HPDE6-E6E7 (cell line): ENCODE measurements around the gene ST3GAL3.

Experiments
- DNase-seq: peaks from one replicate; pipeline ENCODE4 v3.0.0; 2011; ENCODE audit warnings: missing footprints; ENCODE audit errors: extremely low spot score

ST3GAL3 gene

DNA sequence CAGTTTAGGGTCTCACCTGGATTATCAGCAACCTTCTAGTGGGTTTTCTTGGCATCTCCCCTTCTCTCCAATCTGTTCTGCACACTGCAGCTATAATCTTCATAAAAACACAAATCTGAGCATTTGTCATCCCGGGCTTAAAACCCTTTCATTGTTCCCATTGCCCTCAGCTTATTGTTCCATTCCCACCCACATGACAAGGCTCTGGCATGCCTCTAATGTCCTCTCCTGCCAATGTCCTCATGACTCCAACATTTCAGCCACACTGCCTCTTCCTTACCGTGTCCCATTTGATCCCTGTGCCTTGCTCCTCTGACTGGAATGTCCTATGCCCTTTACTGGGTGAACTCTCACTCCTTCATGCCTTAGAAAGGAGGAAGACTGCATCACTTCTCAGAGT is 255.0 kb downstream of the ST3GAL3 start:
- DNase-seq = no peak

DNA sequence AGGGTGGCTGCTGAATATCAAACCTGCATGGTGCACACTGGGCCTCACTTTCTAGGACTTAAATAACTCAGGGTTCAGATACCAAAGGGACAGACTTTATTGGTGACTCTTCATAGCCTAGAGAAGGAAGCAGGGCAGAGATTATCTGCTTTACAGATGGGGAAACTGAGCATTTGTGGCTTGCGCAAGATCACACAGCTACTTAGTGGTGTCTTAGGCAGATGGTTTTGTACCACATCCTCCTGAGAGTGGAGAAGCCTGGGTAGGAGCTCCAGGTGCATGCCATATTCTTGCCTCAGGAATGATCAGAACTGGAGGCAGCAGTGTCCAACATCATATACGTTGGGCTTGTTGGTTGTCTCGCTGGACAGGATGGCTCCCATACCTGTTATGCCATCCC is 255.7 kb downstream of the ST3GAL3 start:
- no peak for DNase-seq

DNA sequence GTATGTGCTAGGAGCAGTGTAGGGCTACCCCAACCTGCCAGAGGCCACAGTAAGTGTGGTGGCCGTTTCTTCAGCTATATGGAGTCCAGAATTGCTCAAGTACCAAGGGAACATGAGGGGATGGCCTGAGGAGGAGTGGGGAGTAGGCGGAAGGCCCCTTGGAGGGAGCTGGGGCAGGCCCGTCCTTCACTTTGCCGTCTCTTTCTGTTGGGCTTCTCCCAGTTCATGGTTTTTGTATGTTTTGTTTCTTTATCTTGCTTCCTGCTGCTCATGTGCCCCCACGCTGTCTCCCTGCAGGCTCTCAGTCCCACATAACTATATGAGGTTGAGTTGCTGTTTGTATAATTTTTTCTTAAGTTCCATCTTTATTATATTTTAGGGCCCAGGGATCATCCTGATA is 256.6 kb downstream of the ST3GAL3 start:
- DNase-seq = no peak

DNA sequence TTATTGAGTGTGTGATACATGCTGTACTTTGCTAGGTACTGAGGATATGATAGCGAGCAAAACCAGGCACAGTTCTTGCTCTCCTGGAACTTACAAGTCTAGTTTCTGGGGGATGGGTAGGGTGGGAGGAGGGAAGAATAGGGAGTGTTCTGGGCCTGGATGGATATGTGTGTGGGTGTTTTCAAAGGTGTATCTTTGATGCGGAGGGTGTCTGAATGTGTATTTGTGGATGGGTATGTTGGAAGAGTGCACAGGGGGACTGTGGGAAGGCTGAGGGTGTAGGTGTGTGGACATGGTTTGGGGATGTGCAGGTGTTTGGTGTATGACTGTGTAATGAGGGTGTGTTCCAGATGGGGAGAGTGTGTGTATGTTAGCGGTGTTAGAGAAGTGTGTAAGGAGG is 258.0 kb downstream of the ST3GAL3 start:
- DNase-seq = no peak

DNA sequence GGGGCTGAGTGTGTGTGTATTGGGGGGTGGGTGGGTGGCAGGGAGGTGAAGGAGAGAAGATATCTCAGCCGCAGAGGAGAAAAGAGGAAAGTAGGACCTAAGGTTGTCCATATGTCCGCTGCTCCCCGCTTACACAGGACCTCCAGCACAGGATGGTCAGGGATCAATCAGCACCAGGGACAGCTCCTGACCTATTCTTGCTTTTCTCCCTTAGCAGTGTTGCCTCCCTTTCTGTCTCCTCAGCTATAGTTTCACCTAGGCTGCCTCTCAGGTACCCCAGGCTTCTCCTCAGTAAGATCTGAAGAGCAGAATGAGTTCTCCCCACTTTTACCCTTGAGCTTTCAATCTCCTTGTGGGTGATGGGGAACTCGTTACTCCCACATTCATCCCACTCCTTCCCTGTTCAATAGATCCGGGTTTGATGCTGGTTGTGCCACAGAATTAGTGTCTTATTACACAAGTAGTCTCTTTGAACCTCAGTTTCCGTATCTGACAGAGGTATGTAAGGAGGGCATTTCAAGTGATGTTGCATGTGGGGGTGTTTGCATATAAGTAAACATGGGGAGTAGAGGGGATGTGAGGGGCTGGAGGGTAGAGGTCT is 261.1 kb downstream of the ST3GAL3 start:
- no peak for DNase-seq

DNA sequence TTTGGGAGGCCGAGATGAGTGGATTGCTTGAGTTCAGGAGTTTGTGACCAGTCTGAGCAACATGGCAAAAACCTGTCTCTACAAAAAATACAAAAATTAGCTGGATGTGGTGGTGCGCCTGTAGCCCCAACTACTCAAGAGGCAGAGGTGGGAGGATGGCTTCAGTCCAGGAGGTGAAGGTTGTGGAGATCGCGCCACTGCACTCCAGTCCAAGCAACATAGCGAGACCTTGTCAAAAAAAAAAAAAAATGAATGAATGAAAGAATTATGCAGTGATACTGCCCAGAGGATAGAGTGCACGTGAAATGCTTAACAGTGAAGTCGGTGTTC is 262.0 kb downstream of the ST3GAL3 start:
- DNase-seq = no peak

DNA sequence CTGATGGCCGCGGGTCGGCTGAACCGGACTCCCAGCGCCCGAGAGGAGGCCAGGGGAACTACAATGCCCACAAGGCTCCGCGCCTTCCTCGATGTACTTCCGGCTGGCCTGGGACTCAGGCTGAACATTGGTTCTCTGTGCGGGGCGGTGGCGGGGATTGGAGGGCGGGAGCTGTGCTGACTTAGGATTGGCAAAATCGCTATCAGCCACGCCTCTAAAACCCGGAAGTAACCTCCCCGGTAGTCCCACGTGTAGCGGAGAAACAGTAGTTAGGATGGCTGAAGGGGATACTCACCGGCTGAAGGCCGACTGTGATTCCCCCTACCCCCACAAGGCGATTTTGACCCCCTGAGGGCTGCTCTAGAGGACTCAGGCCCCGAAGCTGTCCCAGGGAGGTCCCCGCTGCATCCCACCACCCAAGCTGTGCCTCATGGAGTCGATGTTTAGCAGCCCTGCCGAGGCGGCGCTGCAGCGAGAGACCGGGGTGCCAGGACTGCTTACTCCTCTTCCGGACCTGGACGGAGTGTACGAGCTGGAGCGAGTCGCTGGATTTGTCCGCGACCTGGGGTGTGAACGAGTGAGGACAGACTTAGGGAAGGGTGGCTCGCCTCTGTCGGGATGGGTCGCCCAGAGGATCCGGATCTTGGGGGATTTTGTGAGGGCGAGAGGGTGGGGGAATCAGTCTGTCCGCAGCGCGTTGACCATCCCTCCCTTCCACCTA is 262.6 kb downstream of the ST3GAL3 start, which contains the start of gene DPH2:
Gene DPH2, plus strand, starts transcription at position 265 of the 721 bp plus-strand sequence. Its CDS starts 166 bp downstream, at position 431.
- DNase-seq = peak; percentile 98

DNA sequence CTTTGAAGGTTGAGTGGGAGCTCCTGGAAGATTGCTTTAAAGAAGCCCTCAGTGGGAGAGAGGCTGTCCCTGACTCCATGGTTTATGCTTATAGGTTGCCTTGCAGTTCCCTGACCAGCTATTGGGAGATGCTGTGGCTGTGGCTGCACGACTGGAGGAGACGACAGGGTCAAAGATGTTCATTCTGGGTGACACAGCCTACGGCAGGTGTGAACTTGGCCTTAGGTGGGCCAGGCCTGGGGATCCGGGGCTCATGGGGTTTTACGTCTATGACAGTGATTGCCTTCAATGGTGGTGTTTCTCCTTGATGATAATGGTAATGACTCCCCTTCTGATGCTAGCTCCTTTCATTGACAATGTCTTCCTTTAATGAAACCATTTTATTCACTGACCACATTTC is 263.2 kb downstream of the ST3GAL3 start:
- DNase-seq = no peak

DNA sequence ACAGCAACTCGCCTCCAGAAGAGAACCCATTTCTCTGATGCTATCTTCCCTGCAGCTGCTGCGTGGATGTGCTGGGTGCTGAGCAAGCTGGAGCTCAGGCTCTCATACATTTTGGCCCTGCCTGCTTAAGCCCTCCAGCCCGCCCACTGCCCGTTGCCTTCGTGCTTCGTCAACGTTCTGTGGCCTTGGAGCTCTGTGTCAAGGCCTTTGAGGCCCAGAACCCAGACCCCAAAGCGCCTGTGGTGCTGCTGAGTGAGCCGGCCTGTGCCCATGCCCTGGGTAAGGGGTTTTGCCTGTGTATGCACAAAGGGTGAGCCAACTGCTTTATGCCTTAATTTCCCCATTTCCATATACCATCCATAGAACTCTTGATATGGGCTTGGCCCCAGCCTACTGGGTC is 263.6 kb downstream of the ST3GAL3 start:
- DNase-seq = no peak

DNA sequence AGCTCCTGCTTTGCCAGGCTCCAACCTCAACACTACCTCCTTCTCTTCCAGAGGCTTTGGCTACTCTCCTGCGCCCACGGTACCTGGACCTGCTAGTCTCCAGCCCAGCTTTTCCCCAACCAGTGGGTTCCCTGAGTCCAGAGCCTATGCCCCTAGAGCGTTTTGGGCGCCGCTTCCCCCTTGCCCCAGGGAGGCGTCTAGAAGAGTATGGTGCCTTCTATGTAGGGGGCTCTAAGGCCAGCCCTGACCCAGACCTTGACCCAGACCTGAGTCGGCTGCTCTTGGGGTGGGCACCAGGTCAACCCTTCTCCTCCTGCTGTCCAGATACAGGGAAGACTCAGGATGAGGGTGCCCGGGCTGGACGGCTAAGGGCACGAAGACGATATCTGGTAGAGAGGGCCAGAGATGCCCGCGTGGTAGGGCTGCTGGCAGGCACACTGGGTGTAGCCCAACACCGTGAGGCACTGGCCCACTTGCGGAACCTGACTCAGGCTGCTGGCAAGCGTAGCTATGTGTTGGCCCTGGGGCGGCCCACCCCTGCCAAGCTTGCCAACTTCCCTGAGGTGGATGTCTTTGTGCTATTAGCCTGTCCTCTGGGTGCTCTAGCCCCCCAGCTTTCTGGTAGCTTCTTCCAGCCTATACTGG is 264.1 kb downstream of the ST3GAL3 start:
- DNase-seq = no peak

DNA sequence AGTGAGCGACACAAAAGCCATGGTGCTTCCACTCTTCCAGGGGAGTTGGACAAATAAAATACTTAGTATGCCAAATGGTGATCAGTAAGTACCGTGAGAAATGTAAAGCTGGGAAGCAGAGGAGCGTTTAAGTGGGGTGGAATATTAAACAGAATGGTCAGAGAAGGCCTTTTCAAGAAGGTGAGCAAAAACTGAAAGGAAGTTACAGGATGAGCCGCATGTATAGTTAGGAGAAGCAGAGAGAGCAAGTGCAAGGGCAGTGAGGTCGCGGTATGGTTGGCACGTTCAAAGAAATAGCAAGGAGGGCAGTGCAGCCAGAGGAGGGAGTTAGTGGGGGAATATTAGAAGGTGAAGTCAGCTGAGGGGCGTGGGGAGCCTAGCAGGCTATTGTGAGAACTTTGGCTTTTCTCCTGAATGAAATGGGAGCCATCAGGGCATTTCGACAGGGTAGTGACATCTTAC is 266.7 kb downstream of the ST3GAL3 start:
- DNase-seq = no peak

DNA sequence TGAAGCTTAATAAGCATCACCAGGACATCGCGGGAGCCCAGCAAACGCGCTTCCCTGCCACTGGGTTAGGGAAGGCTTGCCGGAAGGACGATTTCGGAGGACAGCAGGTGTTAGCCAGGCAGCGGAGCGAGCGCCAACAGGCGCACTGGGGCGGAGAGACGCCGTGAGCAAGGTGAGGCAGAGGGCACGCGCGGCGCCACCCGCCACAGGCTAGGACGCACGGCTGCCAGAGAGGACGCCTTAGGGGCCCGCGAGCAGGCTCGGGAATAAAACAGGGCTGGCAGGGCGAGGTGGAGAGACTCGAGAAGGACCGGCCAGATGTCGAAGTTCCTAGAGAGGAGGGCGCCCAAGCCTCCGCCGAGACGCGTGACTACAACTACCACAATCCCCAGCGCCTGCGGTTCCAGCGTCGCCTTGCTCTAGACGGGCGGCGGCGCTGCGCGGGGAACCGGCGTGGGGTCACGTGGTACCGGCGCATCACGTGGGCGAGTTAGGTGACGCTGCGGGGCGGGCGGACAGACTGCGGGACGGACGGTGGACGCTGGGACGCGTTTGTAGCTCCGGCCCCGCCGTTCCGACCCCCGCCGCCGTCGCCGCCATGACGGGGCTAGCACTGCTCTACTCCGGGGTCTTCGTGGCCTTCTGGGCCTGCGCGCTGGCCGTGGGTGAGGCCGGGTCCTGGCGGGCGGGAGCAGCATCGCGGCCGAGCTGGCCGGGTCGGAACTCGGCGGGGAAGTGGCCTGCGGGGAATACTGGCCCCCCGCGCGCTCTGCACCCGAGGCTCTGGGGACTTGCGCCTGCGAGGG is 267.3 kb downstream of the ST3GAL3 start, which contains the start of gene ATP6V0B:
Gene ATP6V0B, plus strand, starts transcription at position 518 of the 806 bp plus-strand sequence. Its CDS starts 81 bp downstream, at position 599.
- peak; percentile 90 for DNase-seq

DNA sequence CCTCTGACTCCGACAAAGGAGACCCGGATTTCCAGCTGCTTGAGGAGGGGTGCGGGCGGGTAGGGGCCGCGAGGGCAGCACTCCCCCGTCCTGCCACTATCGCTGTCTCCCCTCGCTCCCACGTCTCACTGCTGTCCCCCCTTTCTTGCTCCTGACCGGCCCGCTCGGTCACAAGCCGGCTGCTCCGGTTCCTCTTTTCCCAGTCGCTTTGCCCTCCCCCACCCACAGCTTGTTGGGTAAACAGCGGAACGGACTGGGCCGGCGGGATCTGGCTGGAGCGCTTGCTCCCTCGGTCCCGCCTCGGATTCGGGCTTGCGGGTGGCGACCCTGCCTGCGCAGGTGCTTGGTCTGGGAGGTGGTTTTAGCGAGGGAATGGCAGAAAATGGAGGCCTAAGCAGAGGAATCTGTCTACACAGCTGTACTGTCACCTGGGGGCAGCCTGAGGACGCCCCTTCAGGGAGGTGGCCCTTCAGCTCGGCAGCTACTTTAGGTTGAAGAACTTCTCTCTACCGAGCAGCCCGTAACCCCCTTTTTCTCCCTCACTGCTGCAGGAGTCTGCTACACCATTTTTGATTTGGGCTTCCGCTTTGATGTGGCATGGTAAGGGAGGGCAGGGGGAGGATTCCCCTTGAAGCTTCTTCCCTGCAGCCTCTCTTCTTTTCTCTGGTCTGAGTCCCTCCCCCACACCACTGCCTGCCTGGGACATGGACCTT is 268.1 kb downstream of the ST3GAL3 start:
- DNase-seq = no peak

DNA sequence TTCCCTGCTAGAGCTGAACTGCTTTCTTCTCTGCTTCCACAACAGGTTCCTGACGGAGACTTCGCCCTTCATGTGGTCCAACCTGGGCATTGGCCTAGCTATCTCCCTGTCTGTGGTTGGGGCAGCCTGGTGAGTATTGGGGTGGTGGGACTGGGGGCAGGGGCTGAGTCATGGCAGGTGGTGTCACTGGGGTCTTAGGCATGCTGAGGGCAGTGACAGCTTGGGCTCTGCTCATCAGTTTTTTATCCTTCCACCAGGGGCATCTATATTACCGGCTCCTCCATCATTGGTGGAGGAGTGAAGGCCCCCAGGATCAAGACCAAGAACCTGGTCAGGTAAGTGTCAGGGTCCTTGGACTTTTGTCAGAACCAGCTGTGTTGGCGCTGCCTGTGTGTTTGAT is 268.7 kb downstream of the ST3GAL3 start:
- no peak for DNase-seq

DNA sequence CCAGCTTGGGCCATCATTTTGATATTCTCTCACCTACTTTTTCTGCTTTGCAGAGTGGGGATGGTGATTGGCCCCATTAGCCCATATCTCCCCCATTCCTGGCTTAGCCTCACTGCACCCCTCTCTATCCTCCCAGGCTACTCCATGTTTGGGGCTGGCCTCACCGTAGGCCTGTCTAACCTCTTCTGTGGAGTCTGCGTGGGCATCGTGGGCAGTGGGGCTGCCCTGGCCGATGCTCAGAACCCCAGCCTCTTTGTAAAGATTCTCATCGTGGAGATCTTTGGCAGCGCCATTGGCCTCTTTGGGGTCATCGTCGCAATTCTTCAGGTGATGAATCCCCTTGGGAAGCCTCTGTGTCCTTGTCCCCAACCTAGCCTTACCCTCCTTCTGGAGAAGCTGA is 269.6 kb downstream of the ST3GAL3 start:
- DNase-seq = no peak

DNA sequence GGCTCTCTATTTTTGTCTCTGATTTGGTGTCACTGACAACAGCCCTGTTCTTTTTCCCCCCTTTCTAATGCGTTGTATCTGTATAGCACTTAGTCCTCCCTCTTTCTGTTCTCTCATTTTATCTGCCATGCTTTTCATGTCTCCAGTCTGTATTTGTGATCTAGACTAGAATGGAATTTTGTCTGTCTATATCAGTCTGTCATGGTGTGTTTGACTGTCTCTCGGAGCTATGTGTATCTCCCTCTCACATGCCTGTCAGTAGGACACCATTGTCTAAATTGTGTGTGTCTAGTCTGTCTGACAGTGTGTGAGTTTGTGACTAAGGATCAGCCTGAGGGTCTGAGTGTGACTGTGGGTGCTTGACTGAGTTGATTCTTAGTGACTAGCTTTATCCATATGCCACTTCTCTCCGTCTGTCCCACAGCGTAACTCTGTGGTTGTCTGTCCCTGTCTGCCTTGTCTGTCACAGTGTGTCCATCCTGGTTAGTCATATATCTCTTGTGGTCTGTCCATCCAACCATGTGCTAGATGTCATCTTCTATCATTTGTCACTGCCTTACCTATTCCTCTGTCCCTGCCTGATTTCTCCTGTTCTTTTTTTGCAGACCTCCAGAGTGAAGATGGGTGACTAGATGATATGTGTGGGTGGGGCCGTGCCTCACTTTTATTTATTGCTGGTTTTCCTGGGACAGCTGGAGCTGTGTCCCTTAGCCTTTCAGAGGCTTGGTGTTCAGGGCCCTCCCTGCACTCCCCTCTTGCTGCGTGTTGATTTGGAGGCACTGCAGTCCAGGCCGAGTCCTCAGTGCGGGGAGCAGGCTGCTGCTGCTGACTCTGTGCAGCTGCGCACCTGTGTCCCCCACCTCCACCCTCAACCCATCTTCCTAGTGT is 270.3 kb downstream of the ST3GAL3 start:
- DNase-seq = no peak

DNA sequence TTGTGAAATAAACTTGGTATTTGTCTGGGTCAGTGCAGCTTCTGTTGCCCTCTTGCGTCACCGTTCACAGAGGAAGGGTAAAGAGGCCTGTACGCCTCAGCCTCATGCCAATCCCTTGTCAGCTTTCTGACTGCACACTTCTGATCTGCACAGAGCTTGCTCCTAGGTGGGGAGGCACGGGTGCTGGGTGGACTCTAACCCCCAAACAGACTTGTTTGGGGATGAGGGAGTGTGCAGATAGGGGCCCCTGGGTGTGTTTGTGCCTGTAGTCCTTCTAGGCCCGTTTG is 270.9 kb downstream of the ST3GAL3 start:
- DNase-seq = no peak

DNA sequence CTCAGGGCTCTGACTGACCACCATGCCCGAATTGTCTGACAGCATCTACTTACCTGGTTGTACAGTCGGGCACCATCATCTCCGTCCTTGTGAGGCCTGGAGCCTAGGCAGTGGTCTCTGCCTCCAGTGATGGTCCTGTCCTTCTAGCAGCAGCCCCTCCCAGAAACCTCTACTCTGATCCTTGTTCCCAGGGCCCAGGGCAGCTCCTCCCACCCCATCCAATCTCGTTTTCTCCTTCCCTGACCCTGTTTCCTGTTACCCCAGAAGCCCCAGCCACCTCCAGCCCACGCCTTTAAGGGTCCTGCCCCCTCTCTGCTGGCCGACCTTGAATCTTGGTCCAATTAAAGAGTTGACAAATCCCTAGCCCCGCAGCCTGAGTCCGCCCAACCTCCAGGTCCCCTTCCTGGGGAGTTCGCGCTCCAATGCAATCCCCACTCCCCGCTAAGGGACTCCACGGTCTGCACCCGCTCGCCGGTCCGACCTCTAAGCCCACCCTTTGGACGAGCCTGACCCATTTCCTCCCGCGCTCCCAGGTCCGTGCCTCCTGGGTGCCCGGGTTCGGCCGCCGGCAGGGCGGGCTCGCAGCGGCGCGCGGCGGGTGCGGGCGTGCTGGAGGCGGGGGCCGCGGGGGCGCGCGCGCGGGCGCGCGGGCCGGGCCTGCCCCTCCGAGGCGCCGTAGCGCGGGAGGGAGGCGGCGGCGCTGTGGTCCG is 271.4 kb downstream of the ST3GAL3 start, which contains the start of gene B4GALT2:
Gene B4GALT2, plus strand, starts transcription at position 660 of the 710 bp plus-strand sequence. CDS start 1,951 bp downstream, outside the sequence.
- DNase-seq = no peak

DNA sequence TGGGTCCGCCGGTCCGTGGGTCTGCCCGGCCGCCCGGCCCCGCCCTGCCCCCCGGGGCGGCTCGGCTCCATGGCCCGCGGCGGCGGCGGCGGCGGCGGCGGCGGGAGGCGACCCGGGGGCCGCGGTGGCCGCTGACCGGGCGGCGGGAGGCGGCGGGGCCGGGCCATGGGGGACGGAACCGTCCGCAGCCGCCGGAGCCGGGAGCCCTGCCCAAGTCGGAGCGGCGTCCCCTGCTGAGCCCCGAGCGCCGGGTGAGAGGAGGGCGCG is 271.9 kb downstream of the ST3GAL3 start:
- DNase-seq = no peak
